HCT116 (cell line): ENCODE measurements around the gene RPRM. TPM values are rescaled to one million over a fixed set of nuclear protein-coding genes. Genes with fewer than 3 reads are reported as not detected.
"Not testable (repeated sequence)": the region's sequence is repeated elsewhere in the genome, so short reads cannot be mapped to it uniquely, and the experiment has no call there.

Experiments
- ATAC-seq: fragments of 200-7000 bp; cut with Tn5 transposase; 2 replicates; pipeline ENCODE4 v1.9.1; 2020; ENCODE audit warnings: mild to moderate bottlenecking, moderate library complexity
- BruUV-seq: library from RNA; stranded (reverse); fragments of 400-500 nt; replicated peaks from 2 replicates; lab custom pipeline; 2021; lab: Mats Ljungman, UMichigan
- CTCF ChIA-PET: fragments of 300-600 bp; sonication (Branson Sonifier 250); formaldehyde crosslinking; loops from one replicate; lab custom pipeline; 2021; ENCODE audit warnings: antibody characterized with exemption; lab: Charles Lee
- POLR2A ChIA-PET: fragments of 300-600, 350-600 bp; sonication (Branson Sonifier 250); formaldehyde crosslinking; loops from one replicate; lab custom pipeline; 2021; ENCODE audit warnings: antibody characterized with exemption; lab: Charles Lee
- RAD21 ChIA-PET, 2 experiments: fragments of 300-600 bp; sonication (Branson Sonifier 250); formaldehyde crosslinking; loops; one replicate each; lab custom pipeline; 2023; ENCODE audit warnings: low total read pairs in 2 of 2; ENCODE audit not compliant: uncharacterized antibody in 2 of 2, unreplicated experiment in 2 of 2, low non-redundant PET in 1 of 2; lab: Charles Lee
- DNase-seq: peaks from one replicate; pipeline ENCODE4 v3.0.0-alpha.2; 2010; ENCODE audit warnings: low read depth, low spot score
- H2AFZ ChIP-seq: fragments of 200-600 bp; shearing (Covaris generic), sonication (generic); 2 replicates; pipeline ENCODE4 v1.6.1; 2017; ENCODE audit warnings: low read depth, mixed run types, mixed read lengths, antibody characterized with exemption, low read length; ENCODE audit not compliant: poor library complexity, severe bottlenecking
- H3K27ac ChIP-seq: 2 replicates; pipeline ENCODE4 v1.5.1; 2012; ENCODE audit warnings: low read depth, low read length
- H3K27me3 ChIP-seq: fragments of 200-600 bp; sonication (generic); 2 replicates; pipeline ENCODE4 v1.6.1; 2016; ENCODE audit warnings: mixed run types, low read length, mixed read lengths; ENCODE audit not compliant: insufficient read depth
- H3K36me3 ChIP-seq, 2 experiments: fragments of 200-500 bp in 1 of 2; fragments of 200-600 bp in 1 of 2; sonication (Bioruptor generic) in 1 of 2; sonication (generic) in 1 of 2; 2 replicates each; pipeline versions ENCODE4 v1.5.1 to v1.6.1; 2014 to 2016; ENCODE audit warnings: low read length in 2 of 2, inconsistent platforms in 1 of 2, mixed read lengths in 1 of 2, mixed run types in 1 of 2; ENCODE audit not compliant: insufficient read depth in 2 of 2, control insufficient read depth in 1 of 2
- H3K4me1 ChIP-seq, 2 experiments: fragments of 200-600 bp in 1 of 2; sonication (generic) in 1 of 2; 2 replicates each; pipeline versions ENCODE4 v1.5.1 to v1.6.1; 2012 to 2017; ENCODE audit warnings: low read length in 2 of 2, inconsistent platforms in 1 of 2, mild to moderate bottlenecking in 1 of 2, mixed read lengths in 1 of 2, mixed run types in 1 of 2, moderate library complexity in 1 of 2; ENCODE audit not compliant: insufficient read depth in 2 of 2, control insufficient read depth in 1 of 2
- H3K4me2 ChIP-seq: fragments of 200-600 bp; sonication (generic); 2 replicates; pipeline ENCODE4 v1.6.1; 2017; ENCODE audit warnings: mixed run types, low read length, mixed read lengths
- H3K4me3 ChIP-seq, 2 experiments: fragments of 200-600 bp in 1 of 2; sonication (generic) in 1 of 2; replicated peaks in 1 of 2; 2 replicates each; pipeline ENCODE4 v1.5.1; 2011 to 2016; ENCODE audit warnings: low read length in 2 of 2, control low read depth in 1 of 2, low read depth in 1 of 2, mild to moderate bottlenecking in 1 of 2, mixed read lengths in 1 of 2, mixed run types in 1 of 2
- H3K79me2 ChIP-seq: fragments of 200-600 bp; sonication (generic); 2 replicates; pipeline ENCODE4 v1.6.1; 2017; ENCODE audit warnings: mild to moderate bottlenecking, mixed run types, low read length, moderate library complexity, mixed read lengths; ENCODE audit not compliant: insufficient read depth
- H3K9ac ChIP-seq: fragments of 200-600 bp; sonication (generic); 2 replicates; pipeline ENCODE4 v1.6.1; 2016; ENCODE audit warnings: low read length, mixed read lengths
- H3K9me2 ChIP-seq: fragments of 200-600 bp; sonication (generic), shearing (Covaris generic); 2 replicates; pipeline ENCODE4 v1.6.1; 2017; ENCODE audit warnings: mixed run types, mild to moderate bottlenecking, moderate library complexity; ENCODE audit not compliant: insufficient read depth
- H3K9me3 ChIP-seq, 2 experiments: fragments of 200-500 bp in 1 of 2; fragments of 200-600 bp in 1 of 2; sonication (Bioruptor generic) in 1 of 2; sonication (generic) in 1 of 2; 2 replicates each; pipeline ENCODE4 v1.6.1; 2014 to 2017; ENCODE audit warnings: low read length in 2 of 2, mixed read lengths in 2 of 2, inconsistent platforms in 1 of 2, low read depth in 1 of 2, mild to moderate bottlenecking in 1 of 2, mixed run types in 1 of 2, moderate library complexity in 1 of 2; ENCODE audit not compliant: control insufficient read depth in 1 of 2, insufficient read depth in 1 of 2
- H4K20me1 ChIP-seq: fragments of 200-600 bp; sonication (generic), shearing (Covaris generic); 2 replicates; pipeline ENCODE4 v1.6.1; 2017; ENCODE audit warnings: mixed run types, mild to moderate bottlenecking, moderate library complexity; ENCODE audit not compliant: insufficient read depth
- CBX3 ChIP-seq: IDR thresholded peaks from 2 replicates; pipeline ENCODE4 v1.6.1; 2012; ENCODE audit warnings: low read depth
- EGR1 ChIP-seq: IDR thresholded peaks from 2 replicates; pipeline ENCODE4 v1.6.1; 2012; ENCODE audit warnings: low read depth
- FOSL1 ChIP-seq: IDR thresholded peaks from 2 replicates; pipeline ENCODE4 v1.6.1; 2012; ENCODE audit warnings: low read depth
- MAX ChIP-seq: IDR thresholded peaks from 2 replicates; pipeline ENCODE4 v1.6.1; 2012
- POLR2A ChIP-seq: IDR thresholded peaks from 2 replicates; pipeline ENCODE4 v1.7.0; 2011; ENCODE audit warnings: borderline replicate concordance; ENCODE audit not compliant: insufficient read depth, insufficient read length; ENCODE audit errors: extremely low read depth
- RAD21 ChIP-seq: IDR thresholded peaks from 2 replicates; pipeline ENCODE4 v1.6.1; 2012; ENCODE audit warnings: low read depth, mild to moderate bottlenecking
- SP1 ChIP-seq: IDR thresholded peaks from 2 replicates; pipeline ENCODE4 v1.6.1; 2012; ENCODE audit warnings: low read depth
- SRF ChIP-seq: IDR thresholded peaks from 2 replicates; pipeline ENCODE4 v1.6.1; 2012; ENCODE audit warnings: low read depth
- YY1 ChIP-seq: IDR thresholded peaks from 2 replicates; pipeline ENCODE4 v1.6.1; 2011; ENCODE audit warnings: low read length, low read depth, moderate library complexity, mild to moderate bottlenecking; ENCODE audit not compliant: insufficient replicate concordance; ENCODE audit errors: extremely low read depth
- ZFX ChIP-seq: fragments of 450-650 bp; IDR thresholded peaks from 2 replicates; pipeline ENCODE4 v1.6.1; 2017
- ZNF274 ChIP-seq: fragments of 200-500 bp; sonication (Bioruptor generic); IDR thresholded peaks from 2 replicates; pipeline ENCODE4 v1.6.1; 2014; ENCODE audit warnings: mild to moderate bottlenecking, low read depth, low read length, inconsistent platforms
- intact Hi-C: fragments of 100-400 bp; cut with micrococcal nuclease; formaldehyde crosslinking; loops from 2 replicates; pipeline ENCODE4 v1.10.0; 2022
- total RNA-seq: library from RNA; stranded (reverse); gene quantifications from one replicate; pipeline ENCODE4 v1.2.1, GENCODE V29; 2021; ENCODE audit not compliant: unreplicated experiment

Gene RPRM
- total RNA-seq, 1 experiment from 2014 or later, result not detected

- BruUV-seq, H3K9me2 ChIP-seq, ATAC-seq, H3K79me2 ChIP-seq, H3K27ac ChIP-seq, H3K9ac ChIP-seq, H4K20me1 ChIP-seq, H3K4me3 ChIP-seq, intact Hi-C loops, DNase-seq, RAD21 ChIA-PET, H3K4me2 ChIP-seq, H3K4me1 ChIP-seq, POLR2A ChIA-PET, H3K36me3 ChIP-seq, H2AFZ ChIP-seq, H3K27me3 ChIP-seq, H3K9me3 ChIP-seq, CTCF ChIA-PET: not testable (repeated sequence)
Measured at GRCh38 chr2:153506499-153506898, 27.9 kb upstream of the RPRM start.

GRCh38 chr2:153499439-153499838 lies 20.9 kb upstream of the RPRM start:
- CTCF ChIA-PET, result no interaction called here

More at GRCh38 chr2:153499439-153499838, 20.9 kb upstream of the RPRM start:
- Histone ChIP-seq H3K36me3 (no peaks in the 10 kb centered on the region), H3K79me2 (no peaks in the 10 kb centered on the region), H3K9me2 (no peaks in the 10 kb centered on the region), H3K9ac (no peak overlapping the region), H4K20me1 (no peaks in the 10 kb centered on the region), H2AFZ (no peak overlapping the region), H3K4me2 (no peak overlapping the region), H3K27ac (no peak overlapping the region), H3K9me3 (no peaks in the 10 kb centered on the region), H3K4me1 (no peaks in the 10 kb centered on the region), H3K4me3 (no peak overlapping the region), H3K27me3 (no peaks in the 10 kb centered on the region)
- TF ChIP-seq FOSL1 (no peak), ZNF274 (no peak), SP1 (no peak), YY1 (no peak), CBX3 (no peak), MAX (no peak), ZFX (no peak), SRF (no peak), EGR1 (no peak), POLR2A (no peak), RAD21 (no peak)
- ChIA-PET POLR2A (no interaction called here), RAD21 (no interaction called here)
- intact Hi-C loops, result no loop called here
- DNase-seq (no peak), ATAC-seq (no peak)
- BruUV-seq, result no TSS peak
